ENCODE data around the gene PSMD9.
"Not testable (repeated sequence)": the region's sequence is repeated elsewhere in the genome, so short reads cannot be mapped to it uniquely, and the experiment has no call there.

The PSMD9 gene

DNA sequence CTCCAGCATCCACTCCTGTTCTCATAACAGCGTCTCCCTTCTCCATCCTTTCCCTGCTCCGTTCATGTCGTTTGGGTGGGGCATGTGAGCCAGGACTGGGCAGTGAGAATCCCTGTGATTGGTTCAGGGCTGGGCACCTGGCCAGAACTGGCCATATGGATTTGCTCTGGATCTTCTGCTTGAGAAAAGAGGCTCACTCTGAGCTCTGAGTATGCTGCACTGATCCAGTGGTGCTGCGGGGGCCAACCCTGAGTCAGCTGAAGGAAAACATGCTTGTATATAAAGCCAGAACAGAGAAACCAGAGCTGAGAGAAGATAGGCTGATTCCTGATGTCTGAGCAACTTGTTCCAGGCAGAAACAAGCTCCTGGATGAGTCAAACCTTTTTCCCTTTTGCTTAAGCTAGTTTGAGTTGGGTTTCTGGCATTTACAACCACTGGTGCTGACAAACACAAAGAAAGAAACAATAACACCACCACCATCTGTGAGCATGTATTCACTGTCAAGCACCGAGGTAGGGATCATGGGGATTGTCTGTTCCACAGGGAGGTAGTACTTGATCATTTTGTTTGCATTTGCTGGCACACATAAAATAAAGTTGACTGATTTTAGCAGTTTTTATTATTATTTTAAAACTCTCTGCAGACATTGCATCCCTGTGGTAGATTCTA is 15.9 kb upstream of the PSMD9 start:
- DNase-seq (ENCODE audit: low read depth in 2 of 3, low spot score in 1 of 3) = peak in 1 of 3 donors; percentile 10

- DNase-seq (ENCODE audit: low read depth in 2 of 3, low spot score in 1 of 3) = no peak
Measured at GRCh38 chr12:121873216-121873569, 15.4 kb upstream of the PSMD9 start.

DNA sequence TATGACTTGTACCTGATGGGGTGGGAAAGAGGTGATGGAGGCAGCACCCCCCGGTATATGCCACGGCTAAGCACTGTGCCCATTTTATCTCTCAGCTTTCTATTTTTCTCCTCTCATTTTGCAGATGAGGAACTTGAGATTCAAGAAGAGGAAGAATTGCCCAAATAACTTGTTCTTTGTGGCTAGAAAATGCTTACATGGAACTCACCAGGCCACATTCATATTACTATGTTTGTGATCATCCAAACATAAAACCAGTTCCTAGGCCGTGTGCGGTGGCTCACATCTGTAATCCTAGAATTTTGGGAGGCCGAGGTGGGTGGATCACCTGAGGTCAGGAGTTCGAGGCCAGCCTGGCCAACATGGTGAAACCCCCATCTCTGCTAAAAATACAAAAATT is 14.5 kb upstream of the PSMD9 start:
- DNase-seq (ENCODE audit: low read depth in 2 of 3, low spot score in 1 of 3) = no peak

DNA sequence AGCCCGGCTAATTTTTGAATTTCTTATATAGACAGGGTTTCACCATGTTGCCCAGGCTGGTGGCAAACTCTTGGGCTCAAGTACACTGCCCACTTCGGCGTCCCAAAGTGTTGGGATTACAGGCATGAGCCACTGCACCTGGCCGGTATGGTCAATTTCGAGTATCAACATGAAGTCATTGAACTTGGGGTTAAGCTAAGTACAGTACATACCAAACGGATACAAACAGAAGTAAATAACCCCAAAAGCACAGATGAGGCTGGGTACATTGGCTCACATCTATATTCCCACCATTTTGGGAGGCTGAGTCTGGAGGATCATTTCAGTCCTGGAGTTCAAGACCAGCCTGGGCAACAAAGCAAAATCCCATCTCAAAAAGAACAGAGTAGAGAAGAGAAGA is 13.0 kb upstream of the PSMD9 start:
- no peak for DNase-seq (ENCODE audit: low read depth in 2 of 3, low spot score in 1 of 3)

- not testable (repeated sequence) for DNase-seq (ENCODE audit: low read depth in 2 of 3, low spot score in 1 of 3)
Measured at GRCh38 chr12:121876080-121876447, 12.5 kb upstream of the PSMD9 start.

- no peak for DNase-seq (ENCODE audit: low read depth in 2 of 3, low spot score in 1 of 3)
Measured at GRCh38 chr12:121883315-121883660, 5.3 kb upstream of the PSMD9 start.

- DNase-seq (ENCODE audit: low read depth in 2 of 3, low spot score in 1 of 3) = not testable (repeated sequence)
Measured at GRCh38 chr12:121885129-121885528, 3.5 kb upstream of the PSMD9 start.

DNA sequence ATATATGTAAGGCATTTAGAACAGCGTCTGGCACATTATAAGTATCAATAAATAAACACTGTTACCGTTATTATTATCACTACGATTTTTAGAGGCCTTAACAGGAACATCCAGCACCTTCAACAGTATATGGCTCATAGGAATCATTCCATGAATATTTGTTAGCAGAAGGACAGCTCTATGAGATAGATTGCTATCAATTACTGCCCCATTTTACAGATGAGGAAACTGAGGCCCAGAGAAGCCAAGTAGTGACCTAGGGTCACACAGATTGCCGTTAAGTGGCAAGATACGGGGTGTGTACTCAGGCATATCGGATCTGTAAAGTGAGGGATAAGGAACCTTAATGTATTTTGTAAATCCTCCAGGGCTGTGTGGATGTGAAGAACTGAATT is 510 bp upstream of the PSMD9 start:
- no peak for DNase-seq (ENCODE audit: low read depth in 2 of 3, low spot score in 1 of 3)

DNA sequence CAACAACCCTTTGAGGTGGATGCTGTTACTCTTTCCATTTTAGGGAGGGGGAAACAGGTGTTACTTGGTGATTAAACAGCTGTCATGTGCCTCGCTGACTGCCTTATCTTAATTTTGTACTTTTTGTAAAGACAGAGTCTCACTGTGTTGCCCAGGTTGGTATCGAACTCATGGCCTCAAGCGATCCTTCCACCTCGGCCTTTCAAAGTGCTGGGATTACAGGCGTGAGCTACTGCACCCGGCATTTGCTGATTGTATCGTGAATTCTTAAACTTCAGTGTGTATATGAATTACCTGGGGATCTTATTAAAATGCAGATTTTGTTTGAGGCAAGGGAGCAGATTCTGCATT is 659 bp downstream of the PSMD9 start:
- no peak for DNase-seq (ENCODE audit: low read depth in 2 of 3, low spot score in 1 of 3)

DNA sequence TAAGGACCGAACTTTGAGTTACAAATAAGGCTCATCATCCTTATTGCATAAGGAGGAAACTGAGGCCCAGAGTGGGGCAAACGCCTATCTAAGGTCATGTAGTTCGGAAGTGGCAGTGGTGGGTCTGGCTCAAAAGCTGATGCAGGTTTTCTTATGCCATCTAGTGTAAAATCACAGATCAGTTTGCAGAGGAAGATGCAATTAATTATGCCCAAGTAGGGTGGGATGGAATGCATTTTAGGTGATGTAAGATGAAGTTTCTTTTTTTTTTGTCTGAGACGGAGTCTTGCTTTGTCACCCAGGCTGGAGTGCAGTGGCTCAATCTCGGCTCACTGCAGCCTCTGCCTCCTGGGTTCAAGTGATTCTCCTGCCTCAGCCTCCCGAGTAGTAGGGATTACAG is 1.1 kb downstream of the PSMD9 start:
- DNase-seq (ENCODE audit: low read depth in 2 of 3, low spot score in 1 of 3) = not testable (repeated sequence)

DNA sequence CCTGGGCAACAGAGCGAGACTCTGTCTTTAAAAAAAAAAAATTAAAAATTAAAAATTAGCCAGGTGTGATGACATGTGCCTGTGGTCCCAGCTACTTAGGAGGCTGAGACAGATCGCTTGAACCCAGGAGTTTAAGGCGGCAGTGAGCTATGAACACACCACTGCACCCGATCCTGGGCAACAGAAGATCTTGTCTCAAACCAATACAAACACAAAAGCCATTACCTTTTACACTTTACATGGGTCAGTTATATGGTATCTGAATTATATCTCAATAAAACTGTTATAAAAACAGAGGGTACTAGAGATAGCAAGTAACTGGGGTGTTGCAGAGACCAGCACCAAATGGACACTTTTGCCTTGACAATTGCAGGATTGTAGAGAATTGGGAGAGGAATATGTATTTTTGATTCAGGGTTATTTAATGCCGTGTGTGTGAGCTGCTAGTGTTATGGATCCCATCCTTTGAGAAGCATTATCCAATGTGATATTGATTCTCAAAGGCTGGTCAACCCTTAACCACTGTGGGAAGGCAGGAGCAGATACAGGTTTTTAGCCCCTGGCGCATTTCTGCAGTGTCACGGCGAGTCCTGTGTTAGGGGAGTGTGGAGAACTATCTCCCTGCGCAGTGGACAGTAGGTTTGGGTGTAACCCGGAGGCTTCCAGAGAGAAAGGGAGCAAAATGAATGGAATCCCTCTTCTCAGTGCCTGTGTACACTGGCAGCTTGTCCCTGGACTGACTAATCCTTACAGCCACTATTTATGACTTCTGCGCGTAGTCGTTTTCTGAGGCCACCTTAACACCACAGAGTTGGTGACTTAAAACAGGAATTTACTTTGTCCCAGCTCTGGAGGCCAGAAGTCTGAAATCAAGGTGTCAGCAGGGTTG is 4.3 kb downstream of the PSMD9 start:
- DNase-seq (ENCODE audit: low read depth in 2 of 3, low spot score in 1 of 3) = no peak

DNA sequence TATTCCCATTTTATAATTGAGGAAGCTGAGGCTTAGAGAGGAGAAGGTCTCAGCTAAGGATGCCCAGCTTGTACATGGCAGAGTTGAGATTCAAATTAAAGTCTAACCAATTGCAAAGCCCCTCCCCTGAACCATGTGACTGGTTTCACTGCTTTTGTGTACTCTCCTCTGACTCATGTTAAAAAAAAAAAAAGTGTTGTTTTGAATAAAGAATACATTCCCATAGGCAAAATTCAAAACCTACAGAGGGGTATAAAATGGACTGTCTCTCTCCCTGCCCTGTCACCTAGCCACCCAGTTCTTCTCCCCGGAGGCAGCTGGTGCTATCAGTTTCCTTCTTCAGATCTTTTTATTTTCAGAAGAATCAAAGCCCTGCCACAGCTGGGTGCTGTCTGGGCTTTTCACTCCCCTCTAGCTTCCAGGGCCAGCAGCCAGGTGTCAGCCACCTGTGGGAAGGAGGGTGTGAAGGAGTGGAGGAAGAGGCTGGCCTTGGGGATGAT is 5.4 kb downstream of the PSMD9 start:
- DNase-seq (ENCODE audit: low read depth in 2 of 3, low spot score in 1 of 3) = peak in 1 of 3 donors; percentile 5

DNA sequence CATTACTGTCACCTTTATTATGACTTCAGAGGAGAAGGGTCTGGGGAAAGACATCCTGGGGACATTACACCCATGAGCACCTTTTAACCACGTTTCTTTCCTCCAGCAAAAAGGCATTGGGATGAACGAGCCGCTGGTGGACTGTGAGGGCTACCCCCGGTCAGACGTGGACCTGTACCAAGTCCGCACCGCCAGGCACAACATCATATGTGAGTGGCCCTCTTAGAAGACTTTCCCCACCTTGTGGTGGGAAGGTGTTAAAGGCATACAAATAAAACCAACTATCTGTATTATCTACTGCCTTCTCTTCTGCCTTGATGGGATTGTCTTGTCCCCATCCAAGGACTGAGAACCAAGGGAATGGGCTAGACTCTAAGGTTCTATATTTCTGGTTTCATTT is 6.0 kb downstream of the PSMD9 start:
- no peak for DNase-seq (ENCODE audit: low read depth in 2 of 3, low spot score in 1 of 3)

DNA sequence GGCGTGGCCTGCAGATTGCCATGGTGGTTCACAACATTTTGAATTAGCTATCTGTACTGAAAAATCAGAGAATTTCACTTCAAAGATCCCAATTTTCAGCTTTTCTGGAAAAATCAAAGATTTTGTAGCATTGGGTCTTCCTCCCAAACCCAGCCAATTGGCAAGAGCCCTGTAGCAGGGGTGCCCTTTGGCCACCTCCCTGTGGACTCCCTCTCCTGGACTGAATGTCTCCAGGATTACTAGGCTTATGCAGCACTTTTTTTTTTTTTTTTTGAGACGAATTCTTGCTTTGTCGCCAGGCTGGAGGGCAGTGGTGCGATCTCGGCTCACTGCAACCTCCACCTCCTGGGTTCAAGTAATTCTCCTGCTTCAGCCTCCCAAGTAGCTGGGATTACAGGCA is 9.7 kb downstream of the PSMD9 start:
- DNase-seq (ENCODE audit: low read depth in 2 of 3, low spot score in 1 of 3) = no peak

DNA sequence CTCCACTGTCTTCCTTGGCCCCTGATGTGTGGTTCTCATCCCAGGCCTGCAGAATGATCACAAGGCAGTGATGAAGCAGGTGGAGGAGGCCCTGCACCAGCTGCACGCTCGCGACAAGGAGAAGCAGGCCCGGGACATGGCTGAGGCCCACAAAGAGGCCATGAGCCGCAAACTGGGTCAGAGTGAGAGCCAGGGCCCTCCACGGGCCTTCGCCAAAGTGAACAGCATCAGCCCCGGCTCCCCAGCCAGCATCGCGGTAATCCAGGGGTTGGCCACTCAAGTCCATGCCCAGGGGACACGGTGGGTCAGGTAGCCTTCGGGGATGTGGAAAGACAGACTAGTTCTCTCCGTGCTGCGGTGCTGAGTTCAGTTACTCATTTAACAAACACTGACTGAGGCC is 11.0 kb downstream of the PSMD9 start:
- no peak for DNase-seq (ENCODE audit: low read depth in 2 of 3, low spot score in 1 of 3)

- DNase-seq (ENCODE audit: low read depth in 2 of 3, low spot score in 1 of 3) = no peak
Measured at GRCh38 chr12:121903202-121903601, 14.6 kb downstream of the PSMD9 start.

DNA sequence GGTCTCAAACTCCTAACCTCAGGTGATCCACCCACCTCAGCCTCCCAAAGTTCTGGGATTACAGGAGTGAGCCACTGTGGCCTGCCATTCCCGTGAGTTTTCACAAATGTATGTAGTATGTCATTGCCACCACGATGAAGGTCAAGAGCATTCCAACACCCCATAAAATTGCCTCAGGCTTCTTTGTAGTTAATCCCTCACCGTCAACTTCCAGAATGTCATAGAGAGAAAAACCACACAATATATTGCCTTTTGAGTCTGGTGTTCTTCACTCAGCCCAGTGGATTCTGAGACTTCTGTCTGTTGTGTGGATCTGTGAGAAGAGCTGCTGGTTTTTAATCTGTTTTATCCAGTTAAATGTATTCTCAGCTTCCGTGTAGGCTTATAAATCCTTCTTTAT is 17.2 kb downstream of the PSMD9 start:
- no peak for DNase-seq (ENCODE audit: low read depth in 2 of 3, low spot score in 1 of 3)

GRCh38 chr12:121908702-121909101 is 20.1 kb downstream of the PSMD9 start:
- DNase-seq (ENCODE audit: low read depth in 2 of 3, low spot score in 1 of 3) = no peak

GRCh38 chr12:121911824-121912585 is 23.4 kb downstream of the PSMD9 start:
- DNase-seq (ENCODE audit: low read depth in 2 of 3, low spot score in 1 of 3) = peak in 1 of 3 donors; percentile 26

DNA sequence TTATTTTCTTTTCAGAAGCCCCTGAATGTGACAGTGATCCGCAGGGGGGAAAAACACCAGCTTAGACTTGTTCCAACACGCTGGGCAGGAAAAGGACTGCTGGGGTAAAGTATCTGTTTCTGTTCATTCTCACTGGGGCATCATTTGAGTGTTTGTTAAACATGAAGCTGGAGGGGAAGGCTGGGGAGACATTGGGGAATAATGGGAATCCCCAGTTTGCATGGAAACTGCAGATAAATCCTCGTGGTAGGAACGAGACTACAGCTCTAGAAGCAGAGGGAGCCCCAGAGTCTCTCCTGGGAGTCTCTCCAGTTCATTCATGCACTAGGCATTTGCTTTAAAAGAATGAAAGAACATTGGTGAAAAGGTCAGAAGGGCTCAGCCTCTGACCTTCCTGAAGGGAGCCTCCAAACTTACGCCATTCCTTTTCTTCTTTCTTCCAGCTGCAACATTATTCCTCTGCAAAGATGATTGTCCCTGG is 27.3 kb downstream of the PSMD9 start:
- no peak for DNase-seq (ENCODE audit: low read depth in 2 of 3, low spot score in 1 of 3)

DNA sequence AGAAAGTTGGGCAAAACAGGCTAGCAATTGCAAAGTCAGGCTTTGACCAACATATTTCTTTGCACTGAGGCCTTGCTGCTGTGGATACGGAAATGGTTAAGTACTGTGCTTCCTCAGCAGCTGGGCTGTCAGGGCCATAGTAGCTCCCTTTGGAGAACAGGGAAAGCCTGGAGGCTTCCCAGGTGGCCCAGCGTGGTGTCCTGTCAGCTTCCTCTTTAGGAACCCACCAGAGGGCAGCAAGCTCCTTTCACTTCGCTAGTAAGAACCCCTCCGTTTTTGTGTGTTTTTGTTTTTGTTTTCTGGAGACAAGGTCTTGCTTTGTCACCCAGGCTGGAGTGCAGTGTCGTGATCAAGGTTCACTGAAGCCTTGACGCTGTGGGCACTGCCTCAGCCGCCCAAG is 28.1 kb downstream of the PSMD9 start:
- no peak for DNase-seq (ENCODE audit: low read depth in 2 of 3, low spot score in 1 of 3)
